ENCODE results near the gene ADGRV1.

Gene ADGRV1

GRCh38 chr5:90868799-90869198 lies 310.2 kb downstream of the ADGRV1 start:
- no peak for DNase-seq (ENCODE audit: low read depth in 2 of 2)

GRCh38 chr5:90871391-90871991 lies 312.9 kb downstream of the ADGRV1 start:
- DNase-seq (ENCODE audit: low read depth in 2 of 2) = no peak

GRCh38 chr5:90873033-90873517 lies 314.5 kb downstream of the ADGRV1 start:
- no peak for DNase-seq (ENCODE audit: low read depth in 2 of 2)

GRCh38 chr5:90874066-90874465 lies 315.5 kb downstream of the ADGRV1 start:
- DNase-seq (ENCODE audit: low read depth in 2 of 2) = no peak

- no peak for DNase-seq (ENCODE audit: low read depth in 2 of 2)
Observed at GRCh38 chr5:90875456-90875855, 316.9 kb downstream of the ADGRV1 start.

GRCh38 chr5:90876366-90876765 lies 317.8 kb downstream of the ADGRV1 start:
- no peak for DNase-seq (ENCODE audit: low read depth in 2 of 2)

GRCh38 chr5:90877049-90877448 lies 318.5 kb downstream of the ADGRV1 start:
- no peak for DNase-seq (ENCODE audit: low read depth in 2 of 2)

- no peak for DNase-seq (ENCODE audit: low read depth in 2 of 2)
Observed at GRCh38 chr5:90878081-90878480, 319.5 kb downstream of the ADGRV1 start.

- no peak for DNase-seq (ENCODE audit: low read depth in 2 of 2)
Observed at GRCh38 chr5:90878549-90879196, 320.1 kb downstream of the ADGRV1 start.

- DNase-seq (ENCODE audit: low read depth in 2 of 2) = no peak
Observed at GRCh38 chr5:90881626-90882150, 323.1 kb downstream of the ADGRV1 start.

GRCh38 chr5:90882448-90882847 lies 323.9 kb downstream of the ADGRV1 start:
- no peak for DNase-seq (ENCODE audit: low read depth in 2 of 2)

- no peak for DNase-seq (ENCODE audit: low read depth in 2 of 2)
Observed at GRCh38 chr5:90885180-90885868, 326.7 kb downstream of the ADGRV1 start.

GRCh38 chr5:90886381-90886780 lies 327.8 kb downstream of the ADGRV1 start:
- DNase-seq (ENCODE audit: low read depth in 2 of 2) = no peak

GRCh38 chr5:90888511-90889324 lies 330.1 kb downstream of the ADGRV1 start:
- no peak for DNase-seq (ENCODE audit: low read depth in 2 of 2)

GRCh38 chr5:90889325-90889600 lies 330.7 kb downstream of the ADGRV1 start:
- DNase-seq (ENCODE audit: low read depth in 2 of 2) = no peak

GRCh38 chr5:90890180-90890579 lies 331.6 kb downstream of the ADGRV1 start:
- DNase-seq (ENCODE audit: low read depth in 2 of 2) = no peak

GRCh38 chr5:90894866-90895420 lies 336.3 kb downstream of the ADGRV1 start:
- DNase-seq (ENCODE audit: low read depth in 2 of 2) = no peak

- no peak for DNase-seq (ENCODE audit: low read depth in 2 of 2)
Observed at GRCh38 chr5:90897618-90898017, 339.0 kb downstream of the ADGRV1 start.

GRCh38 chr5:90898326-90899013 lies 339.9 kb downstream of the ADGRV1 start:
- DNase-seq (ENCODE audit: low read depth in 2 of 2) = no peak

- no peak for DNase-seq (ENCODE audit: low read depth in 2 of 2)
Observed at GRCh38 chr5:90899014-90899604, 340.5 kb downstream of the ADGRV1 start.

- no peak for DNase-seq (ENCODE audit: low read depth in 2 of 2)
Observed at GRCh38 chr5:90901261-90901660, 342.7 kb downstream of the ADGRV1 start.
